ENCODE measurements around the gene PLXNA4. TPM values are rescaled to one million over a fixed set of nuclear protein-coding genes. Genes with fewer than 3 reads are reported as not detected.

Gene PLXNA4
- total RNA-seq, 2 experiments from 2014 or later = 0.75 to 0.85 TPM

- Mint-ChIP-seq H3K27me3 (no peaks in the 10 kb centered on the region), H3K4me3 (no peak overlapping the region), H3K36me3 (ENCODE audit: low read depth) (no peaks in the 10 kb centered on the region), H3K9me3 (no peaks in the 10 kb centered on the region), H3K27ac (no peak overlapping the region), H3K4me1 (ENCODE audit: low read depth) (no peaks in the 10 kb centered on the region)
- intact Hi-C loops (cut with DNase I, micrococcal nuclease) = no loop called here
- TF ChIP-seq CTCF (IDR thresholded peaks at IDR 0.05) = no peak
- Histone ChIP-seq H3K27me3 (ENCODE audit: control insufficient read depth in 1 of 2, insufficient read depth in 2 of 2, low read length in 2 of 2) (peaks cover 0 to 2% of the 10 kb centered on the region in 2 experiments), H3K36me3 (ENCODE audit: insufficient read depth, low read length) (no peaks in the 10 kb centered on the region), H3K4me3 (ENCODE audit: low read length) (no peak overlapping the region), H3K27ac (ENCODE audit: low read depth in 1 of 2, low read length in 2 of 2) (no peak overlapping the region), H3K9me3 (ENCODE audit: control insufficient read depth in 1 of 2, insufficient read depth in 1 of 2, low read length in 2 of 2) (no peaks in the 10 kb centered on the region), H3K4me1 (ENCODE audit: insufficient read depth, low read length) (no peaks in the 10 kb centered on the region)
- POLR2A ChIA-PET = no interaction called here
- no peak for DNase-seq
- no peak for ATAC-seq (ENCODE audit: poor library complexity)
- CTCF ChIA-PET = no interaction called here
Observed at GRCh38 chr7:132499487-132499886, 76.8 kb downstream of the PLXNA4 start.

- H3K36me3 Mint-ChIP-seq (ENCODE audit: low read depth) = no peaks in the 10 kb centered on the region
- Histone ChIP-seq H3K36me3 (ENCODE audit: insufficient read depth, low read length) (no peaks in the 10 kb centered on the region), H3K9me3 (ENCODE audit: control insufficient read depth in 1 of 2, insufficient read depth in 1 of 2, low read length in 2 of 2) (no peaks in the 10 kb centered on the region), H3K27ac (ENCODE audit: low read depth in 1 of 2, low read length in 2 of 2) (no peak overlapping the region), H3K4me3 (ENCODE audit: low read length) (no peak overlapping the region), H3K27me3 (ENCODE audit: control insufficient read depth in 1 of 2, insufficient read depth in 2 of 2, low read length in 2 of 2) (peaks cover 0 to 2% of the 10 kb centered on the region in 2 experiments), H3K4me1 (ENCODE audit: insufficient read depth, low read length) (no peaks in the 10 kb centered on the region)
- no peaks in the 10 kb centered on the region for H3K9me3 Mint-ChIP-seq
- POLR2A ChIA-PET = no interaction called here
- no peak for TF ChIP-seq CTCF (IDR thresholded peaks at IDR 0.05)
- H3K27ac Mint-ChIP-seq = no peak overlapping the region
- intact Hi-C loops (cut with DNase I, micrococcal nuclease) = no loop called here
- ATAC-seq (ENCODE audit: poor library complexity) (no peak), DNase-seq (no peak)
- no peaks in the 10 kb centered on the region for H3K27me3 Mint-ChIP-seq
- H3K4me3 Mint-ChIP-seq = no peak overlapping the region
- no peaks in the 10 kb centered on the region for H3K4me1 Mint-ChIP-seq (ENCODE audit: low read depth)
- CTCF ChIA-PET = no interaction called here
Observed at GRCh38 chr7:132499065-132499464, 77.2 kb downstream of the PLXNA4 start.

- Mint-ChIP-seq H3K36me3 (ENCODE audit: low read depth) (no peaks in the 10 kb centered on the region), H3K4me1 (ENCODE audit: low read depth) (no peaks in the 10 kb centered on the region), H3K27ac (no peak overlapping the region), H3K9me3 (no peaks in the 10 kb centered on the region), H3K4me3 (no peak overlapping the region), H3K27me3 (no peaks in the 10 kb centered on the region)
- Histone ChIP-seq H3K4me1 (ENCODE audit: insufficient read depth, low read length) (no peaks in the 10 kb centered on the region), H3K27me3 (ENCODE audit: control insufficient read depth in 1 of 2, insufficient read depth in 2 of 2, low read length in 2 of 2) (peaks cover 0 to 2% of the 10 kb centered on the region in 2 experiments), H3K27ac (ENCODE audit: low read depth in 1 of 2, low read length in 2 of 2) (no peak overlapping the region), H3K4me3 (ENCODE audit: low read length) (no peak overlapping the region), H3K36me3 (ENCODE audit: insufficient read depth, low read length) (no peaks in the 10 kb centered on the region), H3K9me3 (ENCODE audit: control insufficient read depth in 1 of 2, insufficient read depth in 1 of 2, low read length in 2 of 2) (no peaks in the 10 kb centered on the region)
- ChIA-PET POLR2A (no interaction called here), CTCF (no interaction called here)
- ATAC-seq (ENCODE audit: poor library complexity) = no peak
- intact Hi-C loops (cut with DNase I, micrococcal nuclease) = no loop called here
- DNase-seq = no peak
- no peak for TF ChIP-seq CTCF (IDR thresholded peaks at IDR 0.05)
Observed at GRCh38 chr7:132498319-132498718, 78.0 kb downstream of the PLXNA4 start.

Data from CD4-positive, alpha-beta T cell (primary cell).